HEK293T (cell line): Measurements from ENCODE around the gene HEG1.

ENCODE experiments used
- ARNT ChIP-seq: fragments of 450-650 bp; IDR thresholded peaks from 2 replicates; pipeline ENCODE4 v1.6.1; 2017; ENCODE audit warnings: mild to moderate bottlenecking
- BHLHE40 ChIP-seq: fragments of 450-650 bp; IDR thresholded peaks from 2 replicates; pipeline ENCODE4 v1.6.1; 2016; ENCODE audit warnings: mild to moderate bottlenecking, moderate library complexity, borderline replicate concordance
- CTBP1 ChIP-seq: fragments of 450-650 bp; IDR thresholded peaks from 2 replicates; pipeline ENCODE4 v1.6.1; 2016; ENCODE audit warnings: borderline replicate concordance
- ELF4 ChIP-seq: fragments of 450-650 bp; IDR thresholded peaks from 2 replicates; pipeline ENCODE4 v1.6.1; 2017; ENCODE audit warnings: antibody characterized with exemption
- FOXK2 ChIP-seq: fragments of 450-650 bp; IDR thresholded peaks from 2 replicates; pipeline ENCODE4 v1.6.1; 2016; ENCODE audit warnings: mild to moderate bottlenecking
- L3MBTL2 ChIP-seq: fragments of 450-650 bp; conservative IDR thresholded peaks from 2 replicates; pipeline ENCODE4 v1.6.1; 2016; ENCODE audit warnings: mild to moderate bottlenecking
- NFRKB ChIP-seq: fragments of 450-650 bp; IDR thresholded peaks from 2 replicates; pipeline ENCODE4 v1.6.1; 2016; ENCODE audit warnings: mild to moderate bottlenecking, moderate library complexity
- PKNOX1 ChIP-seq: fragments of 450-650 bp; IDR thresholded peaks from 2 replicates; pipeline ENCODE4 v1.6.1; 2016
- SP1 ChIP-seq: fragments of 450-650 bp; IDR thresholded peaks from 2 replicates; pipeline ENCODE4 v1.6.1; 2017
- SUZ12 ChIP-seq: fragments of 450-650 bp; IDR thresholded peaks from 2 replicates; pipeline ENCODE4 v1.6.1; 2016; ENCODE audit warnings: mild to moderate bottlenecking
- TARDBP ChIP-seq: fragments of 450-650 bp; IDR thresholded peaks from 2 replicates; pipeline ENCODE4 v1.6.1; 2016

- TF ChIP-seq FOXK2 (no peak), BHLHE40 (no peak), CTBP1 (no peak), L3MBTL2 (no peak), SP1 (no peak), PKNOX1 (no peak), TARDBP (no peak), NFRKB (no peak), ARNT (no peak), SUZ12 (no peak), ELF4 (no peak)
These were observed 118.7 kb downstream of the HEG1 start for GRCh38 chr3:124937049-124937448.
